ENCODE results near the gene MTG2.

MTG2 gene

GRCh38 chr20:62202083-62202395, 19.2 kb downstream of the MTG2 start:
- H3K4me3 ChIP-seq (ENCODE audit: control insufficient read depth, low read depth, low read length): no peak overlapping the region
- TF ChIP-seq CTCF (IDR thresholded peaks at IDR 0.05; ENCODE audit: control insufficient read depth, insufficient read depth, low read depth, low read length, missing control alignments): no peak
- DNase-seq (ENCODE audit: low read depth): no peak

- no peak for TF ChIP-seq CTCF (IDR thresholded peaks at IDR 0.05; ENCODE audit: control insufficient read depth, insufficient read depth, low read depth, low read length, missing control alignments)
- H3K4me3 ChIP-seq (ENCODE audit: control insufficient read depth, low read depth, low read length): no peak overlapping the region
- no peak for DNase-seq (ENCODE audit: low read depth)
Observed at GRCh38 chr20:62202676-62203377, 20.0 kb downstream of the MTG2 start.

GRCh38 chr20:62203378-62204030, 20.7 kb downstream of the MTG2 start:
- no peak for TF ChIP-seq CTCF (IDR thresholded peaks at IDR 0.05; ENCODE audit: control insufficient read depth, insufficient read depth, low read depth, low read length, missing control alignments)
- no peak overlapping the region for H3K4me3 ChIP-seq (ENCODE audit: control insufficient read depth, low read depth, low read length)
- no peak for DNase-seq (ENCODE audit: low read depth)

- no peak overlapping the region for H3K4me3 ChIP-seq (ENCODE audit: control insufficient read depth, low read depth, low read length)
- no peak for DNase-seq (ENCODE audit: low read depth)
- no peak for TF ChIP-seq CTCF (IDR thresholded peaks at IDR 0.05; ENCODE audit: control insufficient read depth, insufficient read depth, low read depth, low read length, missing control alignments)
Observed at GRCh38 chr20:62205618-62206387, 23.0 kb downstream of the MTG2 start.

GRCh38 chr20:62206388-62206775, 23.6 kb downstream of the MTG2 start:
- no peak for DNase-seq (ENCODE audit: low read depth)
- no peak overlapping the region for H3K4me3 ChIP-seq (ENCODE audit: control insufficient read depth, low read depth, low read length)
- no peak for TF ChIP-seq CTCF (IDR thresholded peaks at IDR 0.05; ENCODE audit: control insufficient read depth, insufficient read depth, low read depth, low read length, missing control alignments)

- TF ChIP-seq CTCF (IDR thresholded peaks at IDR 0.05; ENCODE audit: control insufficient read depth, insufficient read depth, low read depth, low read length, missing control alignments): no peak
- no peak for DNase-seq (ENCODE audit: low read depth)
- no peak overlapping the region for H3K4me3 ChIP-seq (ENCODE audit: control insufficient read depth, low read depth, low read length)
Observed at GRCh38 chr20:62208061-62208794, 25.4 kb downstream of the MTG2 start.

Data from AG09309 (cell line).